ENCODE results near the gene PLEKHA1. TPM values are rescaled to one million over a fixed set of nuclear protein-coding genes. Genes with fewer than 3 reads are reported as not detected.

The PLEKHA1 gene
- polyA plus RNA-seq, 3 donors = 5.5 to 14.9 (median 12.3) TPM

GRCh38 chr10:122390271-122390670 lies 15.8 kb downstream of the PLEKHA1 start:
- Mint-ChIP-seq H3K27ac (no peak overlapping the region), H3K4me1 (no peaks in the 10 kb centered on the region), H3K4me3 (no peak overlapping the region), H3K27me3 (ENCODE audit: low read depth in 3 of 3) (peaks cover 0 to 2% (median 0%) of the 10 kb centered on the region in 3 donors), H3K36me3 (peaks cover 8 to 10% of the 10 kb centered on the region in 2 donors), H3K9me3 (peaks cover 0 to 4% (median 0%) of the 10 kb centered on the region in 7 donors)
- H2AFZ ChIP-seq (ENCODE audit: insufficient read depth, low read depth, low read length, poor library complexity, severe bottlenecking) = no peak overlapping the region
- no peak overlapping the region for H3K9ac ChIP-seq (ENCODE audit: insufficient read depth, low read length, poor library complexity, severe bottlenecking)
- H3K9me3 ChIP-seq (replicated peaks in 1 of 2; ENCODE audit: control insufficient read depth in 1 of 2, insufficient read depth in 1 of 2, low read length in 2 of 2) = peaks cover 0 to 2% of the 10 kb centered on the region in 2 donors
- no peaks in the 10 kb centered on the region for H3K4me1 ChIP-seq (ENCODE audit: control insufficient read depth in 1 of 2, insufficient read depth in 2 of 2, low read length in 2 of 2)
- no peak for TF ChIP-seq CTCF (IDR thresholded peaks at IDR 0.05)
- H3K79me2 ChIP-seq (ENCODE audit: insufficient read depth, low read length) = no peaks in the 10 kb centered on the region
- intact Hi-C loops (cut with micrococcal nuclease) = no loop called here
- peaks cover 3% of the 10 kb centered on the region for H4K20me1 ChIP-seq (ENCODE audit: insufficient read depth, low read length)
- H3K27ac ChIP-seq (ENCODE audit: low read depth in 1 of 2, low read length in 2 of 2) = no peak overlapping the region
- H3K36me3 ChIP-seq (replicated peaks in 1 of 2; ENCODE audit: control insufficient read depth in 1 of 2, insufficient read depth in 2 of 2, low read length in 2 of 2) = no peaks in the 10 kb centered on the region
- no peak overlapping the region for H3K4me2 ChIP-seq (replicated peaks; ENCODE audit: extremely low read depth, low read length, poor library complexity, severe bottlenecking)
- WGBS (ENCODE audit: insufficient coverage) = 100% methylated on average over 2 of the region's 3 CpGs
- no peak for DNase-seq
- H3K27me3 ChIP-seq (ENCODE audit: control insufficient read depth in 2 of 2, insufficient read depth in 2 of 2, low read length in 2 of 2) = no peaks in the 10 kb centered on the region
- H3K4me3 ChIP-seq (replicated peaks in 1 of 3; ENCODE audit: low read depth in 2 of 3, low read length in 3 of 3) = no peak overlapping the region

- Histone ChIP-seq H3K4me1 (ENCODE audit: control insufficient read depth in 1 of 2, insufficient read depth in 2 of 2, low read length in 2 of 2) (no peaks in the 10 kb centered on the region), H3K4me3 (replicated peaks in 1 of 3; ENCODE audit: low read depth in 2 of 3, low read length in 3 of 3) (no peak overlapping the region), H3K9me3 (replicated peaks in 1 of 2; ENCODE audit: control insufficient read depth in 1 of 2, insufficient read depth in 1 of 2, low read length in 2 of 2) (peaks cover 0 to 2% of the 10 kb centered on the region in 2 donors), H3K27me3 (ENCODE audit: control insufficient read depth in 2 of 2, insufficient read depth in 2 of 2, low read length in 2 of 2) (no peaks in the 10 kb centered on the region), H3K79me2 (ENCODE audit: insufficient read depth, low read length) (no peaks in the 10 kb centered on the region), H3K9ac (ENCODE audit: insufficient read depth, low read length, poor library complexity, severe bottlenecking) (no peak overlapping the region), H3K27ac (ENCODE audit: low read depth in 1 of 2, low read length in 2 of 2) (no peak overlapping the region), H4K20me1 (ENCODE audit: insufficient read depth, low read length) (peaks cover 3% of the 10 kb centered on the region), H3K36me3 (replicated peaks in 1 of 2; ENCODE audit: control insufficient read depth in 1 of 2, insufficient read depth in 2 of 2, low read length in 2 of 2) (no peaks in the 10 kb centered on the region), H3K4me2 (replicated peaks; ENCODE audit: extremely low read depth, low read length, poor library complexity, severe bottlenecking) (no peak overlapping the region), H2AFZ (ENCODE audit: insufficient read depth, low read depth, low read length, poor library complexity, severe bottlenecking) (no peak overlapping the region)
- H3K27me3 Mint-ChIP-seq (ENCODE audit: low read depth in 3 of 3) = peaks cover 0 to 2% (median 0%) of the 10 kb centered on the region in 3 donors
- DNase-seq = no peak
- TF ChIP-seq CTCF (IDR thresholded peaks at IDR 0.05) = no peak
- H3K4me1 Mint-ChIP-seq = no peaks in the 10 kb centered on the region
- H3K36me3 Mint-ChIP-seq = peaks cover 10 to 12% of the 10 kb centered on the region in 2 donors
- H3K27ac Mint-ChIP-seq = no peak overlapping the region
- no peak overlapping the region for H3K4me3 Mint-ChIP-seq
- peaks cover 0 to 4% (median 0%) of the 10 kb centered on the region in 7 donors for H3K9me3 Mint-ChIP-seq
- intact Hi-C loops (cut with micrococcal nuclease) = no loop called here
- no CpG with 5 or more reads among the region's 3 CpGs for WGBS (ENCODE audit: insufficient coverage)
Observed at GRCh38 chr10:122390679-122391078, 16.2 kb downstream of the PLEKHA1 start.
